ENCODE results near the gene PLRG1. TPM values are rescaled to one million over a fixed set of nuclear protein-coding genes. Genes with fewer than 3 reads are reported as not detected.

Gene PLRG1
- total and polyA plus RNA-seq, 4 donors = 27.2 to 51.5 (median 29.9) TPM

DNA sequence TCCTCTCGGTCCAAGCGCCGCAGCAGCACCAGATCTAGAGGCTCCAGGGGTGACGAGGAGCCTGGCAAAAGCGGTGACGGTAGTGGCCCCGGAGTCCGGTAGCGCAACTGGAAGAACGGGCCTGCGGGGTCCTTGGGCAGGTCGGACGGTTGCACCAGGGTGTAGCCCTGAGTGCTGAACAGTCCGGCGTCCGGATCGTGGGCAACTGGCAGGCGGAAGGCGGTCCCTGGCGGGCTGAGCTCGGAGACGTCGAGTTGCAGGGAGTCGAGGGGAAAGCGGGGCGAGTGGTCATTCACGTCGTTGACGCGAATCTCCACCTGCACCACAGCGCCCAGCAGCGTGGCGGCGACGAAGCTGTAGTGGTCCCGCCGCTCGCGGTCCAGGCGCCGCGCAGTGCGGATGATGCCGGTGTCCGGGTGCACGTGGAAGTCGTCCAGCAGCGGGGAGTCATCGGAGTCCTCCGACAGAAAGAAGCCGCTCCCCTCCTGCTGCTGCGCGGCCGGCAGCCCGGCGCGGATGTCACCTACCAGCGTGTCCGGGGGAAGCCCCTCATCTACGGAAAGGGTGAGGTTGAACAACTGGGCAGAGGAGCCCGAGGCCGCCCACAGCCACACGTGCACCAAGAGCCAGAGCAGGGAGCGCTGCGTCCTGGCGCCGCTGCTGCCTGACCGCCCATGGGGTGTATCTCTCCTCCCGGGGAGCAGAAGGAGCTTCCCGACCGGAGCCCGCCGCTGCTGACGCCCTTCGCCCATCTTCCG lies 59.4 kb downstream of the PLRG1 start:
- no peak overlapping the region for H3K9ac ChIP-seq (ENCODE audit: low read depth in 1 of 2, low read length in 2 of 2)
- H3K4me1 ChIP-seq (ENCODE audit: control insufficient read depth in 4 of 4, insufficient read depth in 4 of 4, low read length in 3 of 4) = peaks cover 9 to 22% (median 17%) of the 10 kb centered on the region in 4 donors
- H3K27ac ChIP-seq (ENCODE audit: low read depth in 1 of 2, low read length in 2 of 2) = no peak overlapping the region
- peaks cover 0 to 6% (median under 1%) of the 10 kb centered on the region in 4 donors for H3K9me3 ChIP-seq (ENCODE audit: control insufficient read depth in 4 of 4, low read length in 3 of 4)
- TF ChIP-seq RXRA (IDR thresholded peaks at IDR 0.05) (no peak), EGR1 (IDR thresholded peaks at IDR 0.05; ENCODE audit: low read depth in 2 of 2) (no peak), TAF1 (conservative IDR thresholded peaks at IDR 0.05) (no peak), HNF4G (IDR thresholded peaks at IDR 0.05) (no peak), SP1 (IDR thresholded peaks at IDR 0.05) (no peak), YY1 (IDR thresholded peaks at IDR 0.05) (no peak), GABPA (IDR thresholded peaks at IDR 0.05 in 1 of 2, conservative IDR thresholded peaks at IDR 0.05 in 1 of 2) (no peak), FOXA1 (IDR thresholded peaks at IDR 0.05) (no peak), NR2F2 (IDR thresholded peaks at IDR 0.05) (no peak)
- TF ChIP-seq, protein P1, sequence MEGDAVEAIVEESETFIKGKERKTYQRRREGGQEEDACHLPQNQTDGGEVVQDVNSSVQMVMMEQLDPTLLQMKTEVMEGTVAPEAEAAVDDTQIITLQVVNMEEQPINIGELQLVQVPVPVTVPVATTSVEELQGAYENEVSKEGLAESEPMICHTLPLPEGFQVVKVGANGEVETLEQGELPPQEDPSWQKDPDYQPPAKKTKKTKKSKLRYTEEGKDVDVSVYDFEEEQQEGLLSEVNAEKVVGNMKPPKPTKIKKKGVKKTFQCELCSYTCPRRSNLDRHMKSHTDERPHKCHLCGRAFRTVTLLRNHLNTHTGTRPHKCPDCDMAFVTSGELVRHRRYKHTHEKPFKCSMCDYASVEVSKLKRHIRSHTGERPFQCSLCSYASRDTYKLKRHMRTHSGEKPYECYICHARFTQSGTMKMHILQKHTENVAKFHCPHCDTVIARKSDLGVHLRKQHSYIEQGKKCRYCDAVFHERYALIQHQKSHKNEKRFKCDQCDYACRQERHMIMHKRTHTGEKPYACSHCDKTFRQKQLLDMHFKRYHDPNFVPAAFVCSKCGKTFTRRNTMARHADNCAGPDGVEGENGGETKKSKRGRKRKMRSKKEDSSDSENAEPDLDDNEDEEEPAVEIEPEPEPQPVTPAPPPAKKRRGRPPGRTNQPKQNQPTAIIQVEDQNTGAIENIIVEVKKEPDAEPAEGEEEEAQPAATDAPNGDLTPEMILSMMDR (IDR thresholded peaks at IDR 0.05; ENCODE audit: low read depth, low read length, missing input control) = no peak
- TF ChIP-seq, protein P2, sequence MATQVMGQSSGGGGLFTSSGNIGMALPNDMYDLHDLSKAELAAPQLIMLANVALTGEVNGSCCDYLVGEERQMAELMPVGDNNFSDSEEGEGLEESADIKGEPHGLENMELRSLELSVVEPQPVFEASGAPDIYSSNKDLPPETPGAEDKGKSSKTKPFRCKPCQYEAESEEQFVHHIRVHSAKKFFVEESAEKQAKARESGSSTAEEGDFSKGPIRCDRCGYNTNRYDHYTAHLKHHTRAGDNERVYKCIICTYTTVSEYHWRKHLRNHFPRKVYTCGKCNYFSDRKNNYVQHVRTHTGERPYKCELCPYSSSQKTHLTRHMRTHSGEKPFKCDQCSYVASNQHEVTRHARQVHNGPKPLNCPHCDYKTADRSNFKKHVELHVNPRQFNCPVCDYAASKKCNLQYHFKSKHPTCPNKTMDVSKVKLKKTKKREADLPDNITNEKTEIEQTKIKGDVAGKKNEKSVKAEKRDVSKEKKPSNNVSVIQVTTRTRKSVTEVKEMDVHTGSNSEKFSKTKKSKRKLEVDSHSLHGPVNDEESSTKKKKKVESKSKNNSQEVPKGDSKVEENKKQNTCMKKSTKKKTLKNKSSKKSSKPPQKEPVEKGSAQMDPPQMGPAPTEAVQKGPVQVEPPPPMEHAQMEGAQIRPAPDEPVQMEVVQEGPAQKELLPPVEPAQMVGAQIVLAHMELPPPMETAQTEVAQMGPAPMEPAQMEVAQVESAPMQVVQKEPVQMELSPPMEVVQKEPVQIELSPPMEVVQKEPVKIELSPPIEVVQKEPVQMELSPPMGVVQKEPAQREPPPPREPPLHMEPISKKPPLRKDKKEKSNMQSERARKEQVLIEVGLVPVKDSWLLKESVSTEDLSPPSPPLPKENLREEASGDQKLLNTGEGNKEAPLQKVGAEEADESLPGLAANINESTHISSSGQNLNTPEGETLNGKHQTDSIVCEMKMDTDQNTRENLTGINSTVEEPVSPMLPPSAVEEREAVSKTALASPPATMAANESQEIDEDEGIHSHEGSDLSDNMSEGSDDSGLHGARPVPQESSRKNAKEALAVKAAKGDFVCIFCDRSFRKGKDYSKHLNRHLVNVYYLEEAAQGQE (IDR thresholded peaks at IDR 0.05) = no peak
- TF ChIP-seq, protein P3, sequence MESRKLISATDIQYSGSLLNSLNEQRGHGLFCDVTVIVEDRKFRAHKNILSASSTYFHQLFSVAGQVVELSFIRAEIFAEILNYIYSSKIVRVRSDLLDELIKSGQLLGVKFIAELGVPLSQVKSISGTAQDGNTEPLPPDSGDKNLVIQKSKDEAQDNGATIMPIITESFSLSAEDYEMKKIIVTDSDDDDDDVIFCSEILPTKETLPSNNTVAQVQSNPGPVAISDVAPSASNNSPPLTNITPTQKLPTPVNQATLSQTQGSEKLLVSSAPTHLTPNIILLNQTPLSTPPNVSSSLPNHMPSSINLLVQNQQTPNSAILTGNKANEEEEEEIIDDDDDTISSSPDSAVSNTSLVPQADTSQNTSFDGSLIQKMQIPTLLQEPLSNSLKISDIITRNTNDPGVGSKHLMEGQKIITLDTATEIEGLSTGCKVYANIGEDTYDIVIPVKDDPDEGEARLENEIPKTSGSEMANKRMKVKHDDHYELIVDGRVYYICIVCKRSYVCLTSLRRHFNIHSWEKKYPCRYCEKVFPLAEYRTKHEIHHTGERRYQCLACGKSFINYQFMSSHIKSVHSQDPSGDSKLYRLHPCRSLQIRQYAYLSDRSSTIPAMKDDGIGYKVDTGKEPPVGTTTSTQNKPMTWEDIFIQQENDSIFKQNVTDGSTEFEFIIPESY (IDR thresholded peaks at IDR 0.05) = no peak
- TF ChIP-seq, protein P4, sequence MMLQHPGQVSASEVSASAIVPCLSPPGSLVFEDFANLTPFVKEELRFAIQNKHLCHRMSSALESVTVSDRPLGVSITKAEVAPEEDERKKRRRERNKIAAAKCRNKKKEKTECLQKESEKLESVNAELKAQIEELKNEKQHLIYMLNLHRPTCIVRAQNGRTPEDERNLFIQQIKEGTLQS (IDR thresholded peaks at IDR 0.05) = no peak
- TF ChIP-seq, protein P5, sequence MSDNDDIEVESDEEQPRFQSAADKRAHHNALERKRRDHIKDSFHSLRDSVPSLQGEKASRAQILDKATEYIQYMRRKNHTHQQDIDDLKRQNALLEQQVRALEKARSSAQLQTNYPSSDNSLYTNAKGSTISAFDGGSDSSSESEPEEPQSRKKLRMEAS (IDR thresholded peaks at IDR 0.05) = no peak
- peak overlapping the region in 2 of 3 donors; percentile 9 to 20 for H3K4me3 ChIP-seq (ENCODE audit: low read depth in 1 of 3, low read length in 3 of 3)
- peaks cover 4 to 11% (median 9%) of the 10 kb centered on the region in 4 donors for H3K27me3 ChIP-seq (ENCODE audit: control insufficient read depth in 4 of 4, insufficient read depth in 4 of 4, low read length in 3 of 4)
- WGBS = 6% methylated on average over 76 of the region's 76 CpGs
- DNase-seq (ENCODE audit: low spot score) = no peak
- no peaks in the 10 kb centered on the region for H3K36me3 ChIP-seq (ENCODE audit: control insufficient read depth in 4 of 4, insufficient read depth in 3 of 4, low read depth in 1 of 4, low read length in 3 of 4)

Measured in liver (tissue), 9 donors.